GM21367 (cell line): ENCODE results near the gene CCDC154.
A peak's percentile ranks its signal among the peaks of the same experiment; 100 is the strongest.
"Not testable (repeated sequence)": the region's sequence is repeated elsewhere in the genome, so short reads cannot be mapped to it uniquely, and the experiment has no call there.

Source experiments
- ATAC-seq: cut with Tn5 transposase; IDR thresholded peaks from one replicate; pipeline ENCODE4 v1.9.1; 2021; ENCODE audit not compliant: unreplicated experiment

CCDC154 gene

DNA sequence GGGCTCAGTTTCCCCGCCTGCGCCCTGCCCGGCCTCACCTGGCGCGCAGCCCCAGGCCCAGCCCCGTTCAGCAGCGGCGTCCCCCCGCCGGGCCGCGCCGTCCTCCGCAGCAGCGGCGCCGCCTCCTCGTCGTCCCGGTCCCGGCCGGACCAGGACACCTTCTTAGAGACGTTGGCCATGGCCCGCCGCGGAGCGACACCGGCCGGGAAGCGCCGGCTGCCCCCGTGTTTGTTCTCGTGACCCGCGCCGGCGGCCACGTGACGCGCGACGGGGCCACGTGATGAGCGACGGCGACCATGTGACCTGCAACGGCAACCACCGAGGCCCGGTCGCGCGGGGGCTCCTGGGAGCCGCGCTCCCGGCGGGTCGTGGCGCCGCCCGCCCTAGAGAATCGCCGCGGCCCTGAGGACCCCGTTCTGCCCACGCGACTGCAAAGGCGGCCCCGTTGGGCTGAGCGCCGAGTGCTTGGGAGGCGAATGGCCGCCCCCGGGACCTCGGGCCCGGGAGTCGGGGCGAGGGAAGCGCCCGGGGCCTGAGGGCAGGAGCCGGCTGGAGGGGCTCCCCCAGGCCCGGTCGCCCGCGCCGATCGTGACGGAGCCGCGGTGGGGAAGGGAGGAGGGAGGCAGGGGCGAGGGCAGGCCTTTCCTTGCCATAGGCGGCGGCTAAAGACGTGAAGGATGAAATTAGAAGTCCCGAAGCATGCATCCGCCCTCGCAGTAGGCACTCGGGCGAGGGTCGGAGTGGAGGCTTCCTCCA is 30.6 kb upstream of the CCDC154 start, which contains the start of gene CLCN7:
CLCN7 (minus strand) TSS at position 233 of the 756 bp plus-strand sequence; CDS start at position 179, 54 bp downstream.
- ATAC-seq, result peak; percentile 81

DNA sequence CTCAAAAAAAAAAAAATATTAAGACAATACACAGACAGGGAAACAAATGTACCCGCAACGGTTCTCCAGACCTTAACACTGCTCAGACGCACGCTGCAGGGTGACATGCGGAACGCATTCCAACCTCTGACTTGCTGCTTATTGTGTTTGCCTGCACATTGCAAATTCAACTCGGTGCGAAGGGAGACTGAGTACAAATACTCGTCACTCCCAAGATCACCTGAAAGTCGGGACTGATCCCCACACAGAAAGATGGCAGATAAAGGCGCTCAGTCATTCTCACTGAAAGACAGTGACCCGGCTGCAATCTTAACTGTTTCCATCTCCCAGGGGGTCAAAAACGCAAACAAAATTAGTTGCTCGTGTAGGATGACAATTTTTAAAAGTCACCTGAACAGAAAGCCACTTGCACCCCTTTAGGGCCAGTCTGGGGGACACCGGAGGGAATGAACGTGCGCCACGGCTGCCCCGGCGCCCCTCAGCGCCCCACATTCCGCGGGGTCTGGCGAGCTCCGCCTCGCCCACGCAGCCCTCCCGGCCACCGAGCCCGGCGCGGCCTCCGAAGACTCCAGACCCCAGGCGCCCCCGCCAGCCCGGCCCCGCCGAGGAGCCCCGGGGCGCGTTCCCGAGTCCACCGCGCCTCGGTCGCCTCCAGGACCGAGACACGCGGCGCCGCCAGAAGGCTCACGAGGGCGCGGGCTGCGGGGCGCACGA is 29.9 kb upstream of the CCDC154 start:
- ATAC-seq, result peak; percentile 16

DNA sequence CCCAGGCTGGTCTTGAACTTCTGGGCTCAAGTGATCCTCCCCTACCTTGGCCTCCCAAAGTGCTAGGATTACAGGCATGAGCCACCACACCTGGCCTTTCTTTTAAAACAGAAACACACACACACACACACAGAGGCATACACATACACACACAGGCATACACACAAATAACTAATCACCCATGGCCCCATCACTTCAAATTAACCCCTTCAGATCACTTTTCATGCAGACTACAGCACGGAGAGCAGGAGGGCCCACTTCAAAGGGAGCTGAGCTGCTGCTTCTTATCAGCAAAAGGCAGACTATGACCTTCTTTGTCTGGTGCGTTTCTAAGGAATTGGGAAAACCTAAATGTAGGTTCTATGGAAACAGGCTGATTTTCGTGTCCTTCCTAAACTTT is 28.6 kb upstream of the CCDC154 start:
- ATAC-seq, result no peak

DNA sequence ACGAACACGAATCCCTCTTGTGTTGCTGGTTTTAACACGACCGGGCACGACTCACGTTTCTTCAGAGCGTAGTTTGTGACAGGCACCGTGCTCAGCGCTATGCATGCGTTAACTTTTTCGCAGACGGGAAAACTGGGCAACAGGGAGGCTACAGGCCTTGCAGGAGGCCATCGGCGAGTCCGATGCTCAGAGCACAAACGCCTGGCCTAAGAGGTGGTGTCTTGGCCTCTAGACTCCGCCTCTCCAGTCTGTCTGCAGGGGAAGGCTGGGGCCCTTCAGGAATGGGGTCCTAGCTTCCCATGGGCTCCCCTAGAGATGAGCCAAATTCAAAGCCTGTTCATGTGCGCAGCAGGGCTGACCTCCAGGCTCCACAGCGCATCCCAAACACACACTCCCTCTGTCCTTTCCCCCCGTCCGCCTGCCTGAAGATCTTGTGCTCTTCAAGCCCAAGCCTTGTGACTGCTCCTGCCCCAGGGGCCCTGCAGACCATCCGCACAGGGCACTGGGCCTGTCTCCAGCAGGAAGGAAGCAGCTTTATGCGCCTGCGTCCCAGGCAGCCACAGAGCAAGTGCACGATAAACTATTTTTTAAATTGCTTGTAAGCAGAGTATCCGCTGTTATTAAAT is 27.3 kb upstream of the CCDC154 start:
- no peak for ATAC-seq

DNA sequence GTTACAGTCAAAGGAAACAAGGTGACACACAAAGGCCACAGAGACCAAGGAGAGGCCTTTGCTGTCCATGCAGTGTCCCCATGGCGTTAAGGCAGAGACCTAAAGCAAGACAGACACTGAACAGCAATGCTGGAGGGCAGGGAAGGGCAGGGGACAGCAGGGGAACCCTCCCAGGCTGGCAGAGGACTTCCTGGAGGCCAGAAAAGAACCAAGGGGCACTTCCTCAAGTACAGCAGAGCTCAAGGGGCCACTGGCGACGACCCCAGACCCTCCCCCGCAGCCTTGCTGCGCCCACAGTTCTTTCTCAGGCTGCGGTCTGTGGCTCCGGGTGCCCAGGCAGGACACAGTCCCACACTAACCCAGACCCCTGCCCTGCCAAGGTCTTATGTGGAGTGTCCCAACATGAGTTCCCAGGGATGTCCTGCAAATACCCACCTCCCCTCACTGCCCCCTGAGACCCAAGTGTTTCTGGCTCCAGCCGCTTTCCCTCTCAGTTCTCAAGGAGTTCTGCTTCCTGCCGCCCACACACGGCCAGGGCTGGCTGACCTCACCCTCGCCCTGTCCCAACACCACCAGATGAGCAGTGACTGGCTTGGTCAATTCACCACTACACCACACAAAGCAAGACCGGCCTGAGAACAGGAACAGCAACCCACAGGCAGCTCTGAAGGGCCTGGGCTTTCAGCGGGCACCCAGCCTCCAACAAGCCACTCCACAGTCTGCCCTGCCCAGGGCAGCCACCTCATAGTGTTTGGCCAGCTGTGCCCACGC is 26.3 kb upstream of the CCDC154 start:
- ATAC-seq, result no peak

DNA sequence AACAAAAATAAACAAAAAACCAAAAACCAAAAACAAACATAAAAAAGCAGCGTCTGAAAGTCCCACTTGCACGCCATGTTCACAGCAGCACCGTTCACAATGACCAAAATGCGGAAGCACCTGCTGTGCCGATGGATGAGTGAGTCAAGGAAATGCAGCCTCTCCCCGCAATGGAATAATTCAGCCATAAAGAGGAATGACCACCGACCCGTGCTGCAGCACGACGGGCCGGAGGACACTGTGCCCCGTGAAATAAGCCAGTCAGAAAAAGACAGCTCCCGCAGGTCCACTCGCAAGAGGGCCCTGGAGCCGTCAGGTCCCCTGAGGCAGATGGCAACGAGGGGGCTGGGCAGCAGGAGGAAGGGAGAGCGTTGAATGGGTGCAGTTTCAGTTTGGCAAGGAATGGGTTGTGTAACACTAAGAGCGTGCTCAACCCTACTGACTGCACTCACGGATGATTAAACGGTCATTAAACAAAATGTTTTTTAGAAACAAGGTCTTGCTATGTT is 25.4 kb upstream of the CCDC154 start:
- no peak for ATAC-seq

DNA sequence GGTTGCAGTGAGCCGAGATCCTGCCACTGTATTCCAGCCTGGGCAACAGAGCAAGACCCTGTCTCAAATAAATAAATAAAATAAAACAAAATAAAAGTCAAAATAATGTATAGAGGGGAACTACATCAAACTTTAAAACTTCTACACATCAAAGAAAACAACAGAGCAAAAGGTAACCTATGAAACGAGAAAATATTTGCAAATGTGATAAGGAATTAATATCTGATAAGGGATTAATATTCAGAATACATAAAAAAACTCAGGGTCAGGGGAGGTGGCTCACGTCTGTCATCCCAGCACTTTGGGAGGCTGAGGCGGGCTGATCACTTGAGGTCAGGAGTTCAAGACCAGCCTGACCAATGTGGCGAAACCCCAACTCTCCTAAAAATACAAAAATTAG is 24.8 kb upstream of the CCDC154 start:
- ATAC-seq, result not testable (repeated sequence)

DNA sequence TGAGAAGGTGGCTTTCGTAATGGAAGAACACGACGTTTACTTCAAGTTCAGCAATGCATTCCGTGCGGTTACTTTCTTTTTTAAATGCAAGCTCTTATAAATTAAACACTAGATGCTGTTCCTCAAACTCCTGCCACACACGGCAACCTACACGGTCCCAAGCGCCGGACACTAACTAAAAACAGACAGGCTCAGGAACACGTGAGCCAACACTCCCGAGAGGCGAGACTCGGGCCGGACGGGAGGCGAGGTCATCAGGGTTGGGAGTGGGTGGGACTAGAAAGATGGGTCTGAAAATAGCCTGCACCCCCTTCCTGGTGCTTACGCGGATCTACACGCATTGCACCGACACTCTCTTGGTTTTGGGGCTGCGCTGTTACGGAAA is 24.1 kb upstream of the CCDC154 start:
- ATAC-seq, result no peak

DNA sequence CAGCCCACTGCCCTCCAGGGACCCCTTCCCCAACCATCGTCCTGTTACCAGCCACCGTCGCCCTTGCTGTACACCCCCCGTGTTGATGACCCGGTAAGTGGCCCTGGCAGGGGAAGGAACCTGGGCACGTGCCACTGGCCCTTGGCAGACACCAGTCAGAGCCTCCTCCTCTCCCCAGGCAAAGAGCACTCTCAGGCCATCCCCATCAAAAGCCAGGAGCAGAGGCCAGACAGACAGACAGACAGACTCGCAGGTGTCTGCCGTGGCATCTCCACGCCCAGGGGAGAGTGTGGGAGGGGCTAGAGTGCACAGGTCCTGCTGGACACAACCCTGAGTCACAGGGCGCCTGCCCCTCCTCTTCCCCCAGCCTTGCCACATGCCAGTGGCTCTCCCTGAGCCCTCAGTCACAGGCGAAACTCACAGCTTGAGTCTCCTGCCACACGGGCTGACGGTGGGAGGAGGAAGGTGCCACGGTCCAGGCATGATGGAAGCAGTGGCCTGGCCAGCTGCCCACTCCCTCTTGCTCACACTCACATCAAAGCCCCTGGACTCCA is 22.7 kb upstream of the CCDC154 start:
- ATAC-seq, result no peak

DNA sequence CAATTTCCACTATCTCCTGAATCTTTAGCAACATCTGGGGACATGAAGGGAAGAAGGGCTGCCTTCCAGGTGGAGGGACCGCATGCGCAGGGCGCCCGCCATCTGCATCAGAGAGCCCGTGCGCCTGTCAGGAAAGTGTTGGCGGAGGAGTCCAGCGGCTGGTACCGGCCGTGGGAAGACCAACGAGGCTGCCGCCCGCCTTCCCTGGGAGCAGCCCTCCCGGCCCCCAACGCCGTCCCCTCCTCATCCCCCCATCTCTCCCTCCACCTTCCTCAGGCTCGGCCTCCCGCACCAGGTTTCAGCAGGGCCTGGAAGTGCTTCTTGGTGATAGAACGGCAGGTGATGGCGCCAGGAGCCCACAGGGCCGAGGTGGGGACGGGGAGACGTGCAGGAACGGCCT is 21.7 kb upstream of the CCDC154 start:
- ATAC-seq, result no peak

DNA sequence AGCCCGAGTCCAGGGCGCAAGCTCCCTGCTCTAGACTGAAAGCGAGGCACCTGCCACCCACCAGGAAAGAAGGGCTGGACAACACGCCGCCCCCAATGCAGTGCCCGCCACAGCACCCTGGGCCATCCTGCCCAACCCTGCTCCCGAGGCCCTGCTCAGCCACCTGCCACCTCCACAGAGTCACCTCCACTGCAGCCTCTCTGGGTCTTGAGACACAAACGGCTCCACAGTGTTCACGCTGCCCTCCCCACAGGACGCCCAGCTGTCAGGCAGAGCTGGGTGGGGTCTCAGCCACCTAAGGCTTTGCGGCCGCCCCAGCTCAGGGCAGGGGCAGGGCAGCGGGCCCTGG is 21.2 kb upstream of the CCDC154 start:
- no peak for ATAC-seq

DNA sequence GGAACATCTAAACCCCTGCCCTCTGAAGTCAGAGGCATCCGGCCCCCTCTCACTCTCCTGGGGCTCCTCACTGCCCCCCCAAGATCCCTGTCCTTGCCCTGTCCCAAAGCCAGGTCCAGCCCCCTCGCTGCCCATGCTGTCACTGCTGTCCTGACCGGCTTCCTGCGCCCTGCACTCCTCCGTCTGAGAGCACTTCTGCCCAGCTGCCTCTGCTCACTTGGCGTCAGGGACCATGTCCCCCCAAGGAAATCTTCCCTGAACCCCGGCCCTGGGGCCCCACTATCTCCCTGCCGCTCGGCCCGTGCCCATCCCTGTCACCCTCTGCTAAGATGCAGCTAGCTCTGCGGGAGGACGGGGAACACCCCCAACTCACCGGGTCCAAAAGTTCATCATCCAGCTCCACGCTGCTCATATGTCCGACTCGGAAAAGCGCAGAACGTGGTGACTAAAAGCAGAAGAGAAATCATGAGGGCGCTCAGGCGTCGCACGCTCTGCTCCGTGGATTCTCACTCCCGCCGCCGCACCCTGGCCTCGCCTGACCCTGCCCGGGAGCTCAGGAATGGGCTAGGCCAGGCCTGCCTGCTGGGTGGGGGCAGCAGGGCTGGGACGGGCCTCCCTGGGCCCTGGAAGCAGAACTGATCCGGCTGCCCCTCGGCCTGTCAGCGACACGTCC is 20.7 kb upstream of the CCDC154 start:
- no peak for ATAC-seq

DNA sequence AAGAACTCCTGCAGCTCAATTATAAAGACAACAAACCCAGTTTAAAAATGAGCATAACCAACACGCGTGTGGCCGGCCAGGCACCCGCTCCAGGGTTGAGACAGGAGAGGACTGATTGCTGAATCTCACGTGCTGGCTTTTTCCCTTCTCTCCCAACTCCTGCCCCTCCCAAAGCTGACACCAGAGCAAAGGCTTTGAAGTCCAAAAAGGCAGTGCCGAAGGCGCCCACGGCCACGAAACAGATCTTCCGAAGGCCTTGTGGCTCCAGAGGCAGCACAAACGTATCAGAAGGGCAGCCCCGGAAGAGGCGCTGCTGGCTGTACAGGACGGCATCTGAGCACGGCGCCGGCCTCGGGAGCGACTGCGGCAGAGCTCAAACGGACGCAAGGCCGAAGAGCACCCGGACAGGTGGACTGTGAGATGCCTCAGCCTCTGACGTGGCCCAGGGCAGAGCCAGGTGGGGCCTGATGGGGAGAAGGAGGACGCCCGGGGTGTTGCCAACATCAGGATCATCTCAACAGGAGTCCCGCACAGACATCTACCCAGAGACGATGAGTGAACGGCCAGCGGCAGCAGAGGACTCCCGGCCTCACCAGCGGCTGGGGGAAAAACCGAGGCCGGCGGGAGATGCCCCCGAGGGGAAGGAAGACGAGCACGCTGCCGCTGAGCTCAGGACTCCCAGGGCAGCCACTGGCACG is 20.0 kb upstream of the CCDC154 start:
- no peak for ATAC-seq

DNA sequence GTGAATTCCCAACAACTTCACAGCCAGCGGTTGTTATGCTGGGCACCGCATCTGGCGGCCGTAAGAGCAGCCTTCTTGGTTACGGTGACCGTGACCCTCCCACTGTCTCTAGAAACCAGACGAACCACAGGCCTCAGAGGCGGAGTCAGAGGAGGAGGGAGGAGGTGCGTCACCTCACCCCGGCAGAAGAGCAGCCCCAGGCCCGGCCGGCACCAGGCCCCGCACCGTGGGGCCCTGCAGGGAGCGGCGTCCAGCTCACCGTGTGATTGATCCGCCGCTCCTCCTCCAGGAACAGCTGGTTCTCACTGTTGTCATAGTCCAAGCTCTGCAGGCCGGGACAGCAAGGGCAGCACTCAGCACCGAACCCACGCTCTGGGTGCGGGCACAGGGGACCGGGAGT is 16.8 kb upstream of the CCDC154 start:
- ATAC-seq, result no peak

DNA sequence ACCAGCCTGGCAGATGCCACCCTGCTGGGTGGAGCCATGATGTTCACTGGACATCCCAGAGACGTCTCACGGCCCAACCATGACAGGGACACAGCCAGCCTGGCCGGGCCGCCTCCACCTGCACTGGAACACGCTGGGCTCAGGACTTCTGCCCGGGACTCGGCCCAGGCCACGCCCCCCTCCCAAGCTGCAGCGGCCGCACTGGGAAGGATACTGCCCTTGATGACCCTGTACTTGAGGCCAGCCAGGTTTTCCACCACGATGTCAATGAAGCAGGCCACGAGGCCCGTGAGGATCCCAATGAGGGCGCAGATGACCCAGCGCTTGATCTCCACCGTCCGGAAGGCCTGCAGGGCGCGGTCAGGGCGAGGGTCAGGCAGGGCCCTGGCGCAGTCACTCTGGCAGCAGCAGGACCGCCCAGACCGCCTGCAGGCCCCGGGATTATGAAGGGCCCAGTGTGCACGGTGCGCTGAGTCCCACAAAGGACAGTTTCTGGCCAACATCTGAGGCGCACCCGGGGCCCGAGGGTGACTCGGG is 16.3 kb upstream of the CCDC154 start:
- ATAC-seq, result no peak

DNA sequence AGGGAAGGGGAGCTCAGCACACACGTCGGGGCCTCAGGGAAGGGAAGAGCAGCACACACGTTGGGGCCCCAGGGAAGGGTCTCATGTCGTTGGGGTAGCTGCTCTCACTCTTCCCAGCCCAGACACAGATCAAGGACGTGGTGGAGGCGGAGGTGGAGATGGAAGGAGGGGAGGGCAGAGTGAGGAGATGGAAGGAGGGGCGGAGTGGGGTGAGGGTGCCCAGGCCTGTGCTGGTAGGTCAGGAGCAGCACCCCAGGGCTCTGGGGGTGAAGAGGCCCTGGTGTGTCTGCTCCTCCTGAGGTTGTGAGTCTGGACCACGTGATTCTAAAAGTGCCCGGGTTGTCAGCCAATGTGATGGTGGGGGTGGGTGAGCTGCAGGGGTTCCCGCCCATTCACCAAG is 15.6 kb upstream of the CCDC154 start:
- ATAC-seq, result no peak

DNA sequence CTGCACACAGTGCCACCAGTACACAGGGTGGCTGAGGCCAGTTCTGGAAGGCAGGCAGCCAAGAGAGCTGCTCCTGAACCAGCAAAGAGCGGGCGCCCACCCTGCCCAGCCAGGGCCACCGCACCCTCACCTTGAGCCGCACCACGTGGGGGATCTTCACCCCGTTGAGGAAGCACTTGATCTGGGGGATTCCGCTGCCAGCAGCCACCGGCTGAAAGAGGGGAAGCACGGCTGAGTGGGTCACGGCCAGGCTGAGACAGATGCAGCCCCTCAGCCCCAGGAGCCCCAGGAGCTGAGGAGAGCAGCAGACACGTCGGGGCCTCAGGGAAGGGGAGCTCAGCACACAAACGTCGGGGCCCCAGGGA is 14.6 kb upstream of the CCDC154 start:
- ATAC-seq, result no peak

DNA sequence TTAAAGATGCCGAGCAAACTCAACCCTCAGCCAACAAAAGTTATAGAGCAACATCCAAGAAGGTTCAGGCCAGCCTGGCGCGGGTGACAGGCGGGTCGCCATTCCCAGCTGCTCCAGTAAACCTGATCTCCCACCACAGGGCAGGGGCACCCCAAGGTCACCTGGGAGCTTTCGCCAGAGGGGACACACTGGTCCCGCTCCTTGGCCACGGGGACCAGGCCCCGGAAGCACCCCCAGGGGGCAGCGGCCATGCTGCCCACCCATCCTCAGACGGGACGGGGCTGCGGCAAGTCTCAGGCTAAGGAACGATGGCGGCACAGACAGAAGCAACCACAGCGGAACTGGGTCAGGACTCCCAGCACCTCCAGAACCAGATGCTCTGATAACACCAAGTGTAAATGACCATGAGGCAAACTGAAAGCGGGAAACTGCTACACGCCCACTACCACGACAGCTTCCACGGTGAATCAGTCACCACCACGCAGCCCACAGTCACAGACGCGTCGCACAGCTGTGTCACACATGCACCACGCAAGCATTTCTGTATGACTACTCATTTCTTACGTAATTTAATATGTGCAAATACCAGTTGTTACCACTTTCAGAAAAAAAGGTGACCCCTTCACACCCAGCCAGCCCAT is 14.1 kb upstream of the CCDC154 start:
- ATAC-seq, result no peak
